Neural cell (in vitro differentiated cells): Measurements from ENCODE around the gene ENOX1. TPM values are rescaled to one million over a fixed set of nuclear protein-coding genes. Genes with fewer than 3 reads are reported as not detected.

Experiments used
- H2AFZ ChIP-seq: fragments of 200-600, 300-800 bp; sonication (generic), shearing (Covaris generic); 2 replicates; pipeline ENCODE4 v1.6.0; 2014; ENCODE audit warnings: low read depth, mild to moderate bottlenecking, antibody characterized with exemption, low read length, moderate library complexity
- H3F3A ChIP-seq: fragments of 200-600 bp; shearing (Covaris generic); 2 replicates; pipeline ENCODE4 v1.6.1; 2016; ENCODE audit warnings: mild to moderate bottlenecking, moderate library complexity, mixed read lengths, antibody characterized with exemption, low read length; ENCODE audit not compliant: insufficient read depth, poor library complexity, severe bottlenecking
- H3K27ac ChIP-seq: fragments of 200-600, 300-800 bp; sonication (generic), shearing (Covaris generic); 2 replicates; pipeline ENCODE4 v1.5.1; 2014; ENCODE audit warnings: mild to moderate bottlenecking, low read length, moderate library complexity
- H3K27me3 ChIP-seq: fragments of 300-800, 200-600 bp; sonication (generic), shearing (Covaris generic); 2 replicates; pipeline ENCODE4 v1.6.0; 2014; ENCODE audit warnings: mild to moderate bottlenecking, low read depth, low read length, moderate library complexity; ENCODE audit not compliant: insufficient read depth
- H3K36me3 ChIP-seq: fragments of 300-800, 200-600 bp; sonication (generic), shearing (Covaris generic); 2 replicates; pipeline ENCODE4 v1.5.1; 2014; ENCODE audit warnings: mild to moderate bottlenecking, antibody characterized with exemption, low read length, moderate library complexity; ENCODE audit not compliant: insufficient read depth
- H3K4me2 ChIP-seq: fragments of 300-800, 200-600 bp; sonication (generic), shearing (Covaris generic); 2 replicates; pipeline ENCODE4 v1.6.0; 2014; ENCODE audit warnings: mild to moderate bottlenecking, low read length
- H3K4me3 ChIP-seq: fragments of 300-800, 200-600 bp; sonication (generic), shearing (Covaris generic); 2 replicates; pipeline ENCODE4 v1.5.1; 2014; ENCODE audit warnings: mild to moderate bottlenecking, low read length, moderate library complexity
- H3K79me2 ChIP-seq: fragments of 200-600 bp; shearing (Covaris generic); replicated peaks from 2 replicates; pipeline ENCODE4 v1.6.0; 2014; ENCODE audit warnings: mild to moderate bottlenecking, low read length, moderate library complexity; ENCODE audit not compliant: insufficient read depth
- H3K9ac ChIP-seq: fragments of 300-800, 200-600 bp; sonication (generic), shearing (Covaris generic); 2 replicates; pipeline ENCODE4 v1.6.1; 2016; ENCODE audit warnings: mild to moderate bottlenecking, low read length, mixed read lengths
- H3K9me2 ChIP-seq: fragments of 200-600 bp; shearing (Covaris generic); 2 replicates; pipeline ENCODE4 v1.6.1; 2016; ENCODE audit warnings: mild to moderate bottlenecking, low read length, mixed read lengths; ENCODE audit not compliant: insufficient read depth
- H3K9me3 ChIP-seq: fragments of 200-600, 300-800 bp; sonication (generic), shearing (Covaris generic); 2 replicates; pipeline ENCODE4 v1.6.1; 2016; ENCODE audit warnings: mild to moderate bottlenecking, mixed run types, low read length, moderate library complexity, mixed read lengths
- H4K20me1 ChIP-seq: fragments of 200-600 bp; shearing (Covaris generic); 2 replicates; pipeline ENCODE4 v1.6.1; 2016; ENCODE audit warnings: mild to moderate bottlenecking, mixed run types; ENCODE audit not compliant: insufficient read depth
- CTCF ChIP-seq: fragments of 450-650 bp; IDR thresholded peaks from 2 replicates; pipeline ENCODE4 v1.5.1; 2014; ENCODE audit warnings: antibody characterized with exemption, mild to moderate bottlenecking, moderate library complexity; ENCODE audit not compliant: poor library complexity, severe bottlenecking
- EP300 ChIP-seq: fragments of 450-650 bp; conservative IDR thresholded peaks from 2 replicates; pipeline ENCODE4 v1.6.1; 2014; ENCODE audit warnings: antibody characterized with exemption, mild to moderate bottlenecking, moderate library complexity; ENCODE audit not compliant: poor library complexity, severe bottlenecking
- EZH2 ChIP-seq: fragments of 200-600, 300-800 bp; shearing (Covaris generic), sonication (generic); IDR thresholded peaks from 2 replicates; pipeline ENCODE4 v1.6.1; 2014; ENCODE audit warnings: antibody characterized with exemption, low read length, borderline replicate concordance, mild to moderate bottlenecking; ENCODE audit not compliant: insufficient read depth, poor library complexity, severe bottlenecking
- MXI1 ChIP-seq: fragments of 450-650 bp; conservative IDR thresholded peaks from 2 replicates; pipeline ENCODE4 v1.6.1; 2014; ENCODE audit warnings: antibody characterized with exemption, mild to moderate bottlenecking; ENCODE audit not compliant: poor library complexity, severe bottlenecking
- POLR2AphosphoS5 ChIP-seq: IDR thresholded peaks from 2 replicates; pipeline ENCODE4 v1.6.1; 2012
- RAD21 ChIP-seq: fragments of 450-650 bp; conservative IDR thresholded peaks from 2 replicates; pipeline ENCODE4 v1.6.1; 2014; ENCODE audit warnings: antibody characterized with exemption, mild to moderate bottlenecking, moderate library complexity
- REST ChIP-seq: IDR thresholded peaks from 2 replicates; pipeline ENCODE4 v1.6.1; 2012; ENCODE audit warnings: borderline replicate concordance
- SMC3 ChIP-seq: fragments of 450-650 bp; conservative IDR thresholded peaks from 2 replicates; pipeline ENCODE4 v1.6.1; 2014; ENCODE audit warnings: antibody characterized with exemption, mild to moderate bottlenecking, moderate library complexity; ENCODE audit not compliant: poor library complexity
- TAF1 ChIP-seq: IDR thresholded peaks from 2 replicates; pipeline ENCODE4 v1.6.1; 2012; ENCODE audit warnings: low read depth
- polyA plus RNA-seq: library from polyadenylated mRNA; depleted of rRNA; stranded (reverse); fragments of >200 nt; gene quantifications from 2 replicates; pipeline ENCODE4 v1.2.3, GENCODE V29; 2014

The ENOX1 gene
- polyA plus RNA-seq, 1 donor from 2014 or later = 42.6 TPM

- H3K4me3 ChIP-seq = no peak overlapping the region
- no peak overlapping the region for H3K27ac ChIP-seq
- no peaks in the 10 kb centered on the region for H3K27me3 ChIP-seq
- no peaks in the 10 kb centered on the region for H3K9me3 ChIP-seq
- H3K79me2 ChIP-seq = no peaks in the 10 kb centered on the region
- H3K36me3 ChIP-seq = no peaks in the 10 kb centered on the region
- H3K4me2 ChIP-seq = no peak overlapping the region
- no peaks in the 10 kb centered on the region for H4K20me1 ChIP-seq
- no peak overlapping the region for H2AFZ ChIP-seq
- H3K9ac ChIP-seq = no peak overlapping the region
- H3K9me2 ChIP-seq = no peaks in the 10 kb centered on the region
- H3F3A ChIP-seq = no peaks in the 10 kb centered on the region
- TF ChIP-seq EZH2 = no peak
- no peak for TF ChIP-seq REST
- no peak for TF ChIP-seq RAD21
- no peak for TF ChIP-seq SMC3
- no peak for TF ChIP-seq EP300
- TF ChIP-seq CTCF = no peak
- no peak for TF ChIP-seq MXI1
- no peak for TF ChIP-seq TAF1
- no peak for TF ChIP-seq POLR2AphosphoS5
Measured at GRCh38 chr13:43200307-43200706, 586.5 kb downstream of the ENOX1 start.

- Histone ChIP-seq H3K79me2 (no peaks in the 10 kb centered on the region), H3K36me3 (no peaks in the 10 kb centered on the region), H3K9ac (no peak overlapping the region), H3K9me3 (no peaks in the 10 kb centered on the region), H3F3A (no peaks in the 10 kb centered on the region), H3K27ac (no peak overlapping the region), H3K4me3 (no peak overlapping the region), H3K9me2 (no peaks in the 10 kb centered on the region), H4K20me1 (no peaks in the 10 kb centered on the region), H3K27me3 (no peaks in the 10 kb centered on the region), H2AFZ (no peak overlapping the region), H3K4me2 (no peak overlapping the region)
- TF ChIP-seq TAF1 (no peak), REST (no peak), EZH2 (no peak), SMC3 (no peak), RAD21 (no peak), CTCF (no peak), MXI1 (no peak), POLR2AphosphoS5 (no peak), EP300 (no peak)
Measured at GRCh38 chr13:43196750-43197370, 589.9 kb downstream of the ENOX1 start.
